HFFc6 (cell line): ENCODE data around the gene TNNT2. TPM values are rescaled to one million over a fixed set of nuclear protein-coding genes. Genes with fewer than 3 reads are reported as not detected.

Experiments
- DNase-seq: peaks from one replicate; pipeline ENCODE4 v3.0.0-alpha.2; 2018
- H3K27ac Mint-ChIP-seq: 2 replicates; pipeline ENCODE4 v1.8.0; 2020; ENCODE audit warnings: mild to moderate bottlenecking, mixed read lengths
- H3K27me3 Mint-ChIP-seq: 2 replicates; pipeline ENCODE4 v1.8.0; 2021; ENCODE audit warnings: mild to moderate bottlenecking, moderate library complexity, mixed read lengths; ENCODE audit not compliant: insufficient read depth
- H3K36me3 Mint-ChIP-seq: 2 replicates; pipeline ENCODE4 v1.8.0; 2021; ENCODE audit warnings: low read depth, mixed read lengths
- H3K4me1 Mint-ChIP-seq: 2 replicates; pipeline ENCODE4 v1.8.0; 2020; ENCODE audit warnings: low read depth, mixed read lengths
- H3K4me3 Mint-ChIP-seq: 2 replicates; pipeline ENCODE4 v1.8.0; 2020; ENCODE audit warnings: mild to moderate bottlenecking, moderate library complexity, mixed read lengths
- H3K9me3 Mint-ChIP-seq: 2 replicates; pipeline ENCODE4 v1.8.0; 2020; ENCODE audit warnings: mild to moderate bottlenecking, mixed read lengths
- CTCF ChIP-seq: fragments of 200-600 bp; sonication (generic); IDR thresholded peaks from 2 replicates; pipeline ENCODE4 v1.5.0; 2021; ENCODE audit warnings: antibody characterized with exemption, mild to moderate bottlenecking
- total RNA-seq, 6 experiments: library from RNA; stranded (reverse); fragmentation: NEBNext Ultra II Directional; extraction: Animal tissue kit (Norgen Biotek cat#: 25700); gene quantifications; 2 replicates in 1 of 6; 3 replicates in 5 of 6; pipeline ENCODE4 v1.2.3, GENCODE V29; 2021

Gene TNNT2
- total RNA-seq, 6 experiments from 2014 or later, result not detected

GRCh38 chr1:201371792-201372191 is 5.7 kb downstream of the TNNT2 start:
- H3K27me3 Mint-ChIP-seq, result peaks cover 76% of the 10 kb centered on the region
- H3K27ac Mint-ChIP-seq, result no peak overlapping the region
- H3K4me3 Mint-ChIP-seq, result no peak overlapping the region
- no peaks in the 10 kb centered on the region for H3K9me3 Mint-ChIP-seq
- peaks cover 8% of the 10 kb centered on the region; the same call in 1 of the 2 replicates for H3K4me1 Mint-ChIP-seq
- no peaks in the 10 kb centered on the region for H3K36me3 Mint-ChIP-seq
- DNase-seq, result no peak
- TF ChIP-seq CTCF, result no peak

GRCh38 chr1:201371276-201371675 is 6.2 kb downstream of the TNNT2 start:
- Mint-ChIP-seq H3K27ac (no peak overlapping the region), H3K4me3 (no peak overlapping the region), H3K36me3 (no peaks in the 10 kb centered on the region), H3K4me1 (peaks cover 5% of the 10 kb centered on the region; the same call in 1 of the 2 replicates), H3K9me3 (no peaks in the 10 kb centered on the region), H3K27me3 (peaks cover 81% of the 10 kb centered on the region)
- no peak for DNase-seq
- TF ChIP-seq CTCF, result no peak

GRCh38 chr1:201370500-201370899 is 7.0 kb downstream of the TNNT2 start:
- Mint-ChIP-seq H3K27me3 (peaks cover 89% of the 10 kb centered on the region), H3K4me3 (no peak overlapping the region), H3K4me1 (no peaks in the 10 kb centered on the region), H3K9me3 (no peaks in the 10 kb centered on the region), H3K27ac (no peak overlapping the region), H3K36me3 (no peaks in the 10 kb centered on the region)
- DNase-seq, result no peak
- TF ChIP-seq CTCF, result no peak

GRCh38 chr1:201369209-201369608 is 8.3 kb downstream of the TNNT2 start:
- Mint-ChIP-seq H3K27ac (no peak overlapping the region), H3K4me3 (no peak overlapping the region), H3K36me3 (no peaks in the 10 kb centered on the region), H3K9me3 (no peaks in the 10 kb centered on the region), H3K27me3 (peaks cover 79% of the 10 kb centered on the region), H3K4me1 (no peaks in the 10 kb centered on the region)
- no peak for DNase-seq
- TF ChIP-seq CTCF, result no peak

- no peaks in the 10 kb centered on the region for H3K4me1 Mint-ChIP-seq
- no peak overlapping the region for H3K27ac Mint-ChIP-seq
- peaks cover 67% of the 10 kb centered on the region for H3K27me3 Mint-ChIP-seq
- DNase-seq, result no peak
- H3K4me3 Mint-ChIP-seq, result no peak overlapping the region
- TF ChIP-seq CTCF, result no peak
- H3K36me3 Mint-ChIP-seq, result no peaks in the 10 kb centered on the region
- H3K9me3 Mint-ChIP-seq, result no peaks in the 10 kb centered on the region
Measured at GRCh38 chr1:201366696-201367095, 10.8 kb downstream of the TNNT2 start.

- Mint-ChIP-seq H3K27ac (no peak overlapping the region), H3K4me1 (no peaks in the 10 kb centered on the region), H3K4me3 (no peak overlapping the region), H3K27me3 (peaks cover 59% of the 10 kb centered on the region), H3K36me3 (no peaks in the 10 kb centered on the region), H3K9me3 (no peaks in the 10 kb centered on the region)
- no peak for DNase-seq
- TF ChIP-seq CTCF, result no peak
Measured at GRCh38 chr1:201365251-201365650, 12.2 kb downstream of the TNNT2 start.
